PFSK-1 (cell line): ENCODE measurements around the gene SH3BGRL3.

Experiments used
- FOXP2 ChIP-seq: optimal IDR thresholded peaks from 2 replicates; pipeline ENCODE3; 2011; ENCODE audit warnings: borderline replicate concordance, control low read depth, inconsistent platforms; ENCODE audit not compliant: insufficient read depth; ENCODE audit errors: extremely low read length, extremely low read depth
- POLR2AphosphoS5 ChIP-seq: IDR thresholded peaks from 2 replicates; pipeline ENCODE4 v1.6.1; 2012; ENCODE audit warnings: low read depth, mild to moderate bottlenecking, control low read depth, low read length, moderate library complexity
- REST ChIP-seq, 2 experiments: IDR thresholded peaks; 2 replicates each; pipeline versions ENCODE4 v1.6.1 to v1.8.0; 2011 to 2012; ENCODE audit warnings: low read depth in 2 of 2, low read length in 2 of 2, control low read depth in 1 of 2, inconsistent platforms in 1 of 2, mild to moderate bottlenecking in 1 of 2, moderate library complexity in 1 of 2; ENCODE audit not compliant: insufficient read depth in 1 of 2
- SIN3A ChIP-seq: IDR thresholded peaks from 2 replicates; pipeline ENCODE4 v1.6.1; 2012; ENCODE audit warnings: mild to moderate bottlenecking, low read length, moderate library complexity, borderline replicate concordance; ENCODE audit not compliant: insufficient read depth
- TAF1 ChIP-seq: IDR thresholded peaks from 2 replicates; pipeline ENCODE4 v1.6.1; 2012; ENCODE audit warnings: low read length, control low read depth, borderline replicate concordance; ENCODE audit not compliant: insufficient read depth

Gene SH3BGRL3

GRCh38 chr1:26275580-26276431 is 4.1 kb upstream of the SH3BGRL3 start:
- TF ChIP-seq SIN3A (peak; percentile 47; the same call in 1 of the 2 replicates), FOXP2 (no peak)

DNA sequence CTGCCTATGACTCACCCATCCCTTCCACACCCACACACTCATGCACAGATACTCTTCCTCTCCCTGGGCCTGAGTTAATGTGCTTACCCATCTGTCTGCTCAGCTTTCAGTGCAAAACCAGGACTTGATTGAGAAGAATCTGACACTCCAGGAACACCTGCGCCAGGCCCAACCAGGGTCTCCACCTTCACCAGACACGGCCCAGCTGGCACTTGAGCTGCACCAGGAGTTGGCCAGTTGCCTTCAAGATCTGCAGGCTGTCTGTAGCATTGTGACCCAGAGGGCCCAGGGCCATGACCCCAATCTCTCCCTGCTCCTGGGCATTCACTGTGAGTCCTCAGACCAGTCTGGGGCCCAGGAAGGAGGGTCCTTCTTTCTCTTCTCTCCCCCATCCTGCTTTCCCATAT is 3.5 kb upstream of the SH3BGRL3 start:
- TF ChIP-seq POLR2AphosphoS5 (no peak), FOXP2 (no peak)

DNA sequence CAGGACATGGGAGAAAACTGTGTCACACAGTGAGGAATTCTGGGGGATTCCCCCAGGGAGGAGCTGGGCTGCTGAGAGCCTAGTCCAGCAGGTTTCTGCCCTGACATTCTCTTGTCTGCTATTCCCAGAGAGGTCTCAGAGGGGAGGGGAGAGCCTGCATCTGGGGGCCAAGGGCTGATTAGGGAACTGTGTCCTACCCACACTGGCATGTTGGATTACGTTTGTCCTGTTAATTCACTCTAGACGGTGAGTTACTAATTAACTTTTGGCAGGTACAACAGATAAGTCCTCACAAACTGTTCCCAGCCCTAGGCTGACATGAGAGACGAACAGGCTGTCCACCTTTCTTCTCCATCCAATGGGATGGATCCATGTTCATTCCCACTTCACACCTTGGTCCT is 2.6 kb upstream of the SH3BGRL3 start:
- TF ChIP-seq FOXP2 (no peak), POLR2AphosphoS5 (no peak), TAF1 (no peak), SIN3A (no peak), REST (IDR thresholded peaks at IDR 0.05; ENCODE audit: insufficient read depth in 1 of 2, low read depth in 2 of 2, low read length in 2 of 2) (no peak)

GRCh38 chr1:26277719-26278118 is 2.2 kb upstream of the SH3BGRL3 start:
- TF ChIP-seq TAF1: no peak
- TF ChIP-seq FOXP2: no peak
- TF ChIP-seq REST (IDR thresholded peaks at IDR 0.05; ENCODE audit: insufficient read depth in 1 of 2, low read depth in 2 of 2, low read length in 2 of 2): no peak

DNA sequence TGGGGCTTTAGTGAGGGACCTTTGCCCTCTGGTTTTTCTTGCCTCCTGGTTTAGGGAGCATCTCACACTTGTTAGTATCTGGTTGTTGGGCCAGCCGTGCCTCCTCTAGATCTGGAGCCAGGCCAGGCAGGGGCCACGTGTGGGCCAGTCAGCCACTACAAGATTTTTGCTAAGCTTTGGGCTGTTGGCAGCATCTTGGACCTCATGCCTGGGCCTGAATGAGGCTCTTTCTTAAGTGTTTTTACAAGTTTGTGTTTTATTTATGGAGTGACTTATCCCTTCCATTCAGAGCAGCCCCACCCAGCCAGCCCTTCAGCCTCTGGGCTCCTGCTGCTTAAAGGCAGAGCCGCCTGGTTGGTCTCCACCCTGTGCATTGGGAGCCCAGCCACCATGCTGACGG is 1.6 kb upstream of the SH3BGRL3 start:
- TF ChIP-seq FOXP2: no peak
- TF ChIP-seq SIN3A: no peak
- TF ChIP-seq POLR2AphosphoS5: no peak
- no peak for TF ChIP-seq TAF1
- no peak for TF ChIP-seq REST (IDR thresholded peaks at IDR 0.05; ENCODE audit: insufficient read depth in 1 of 2, low read depth in 2 of 2, low read length in 2 of 2)

- TF ChIP-seq FOXP2: no peak
- no peak for TF ChIP-seq REST (IDR thresholded peaks at IDR 0.05; ENCODE audit: insufficient read depth in 1 of 2, low read depth in 2 of 2, low read length in 2 of 2)
- TF ChIP-seq SIN3A: no peak
- no peak for TF ChIP-seq POLR2AphosphoS5
- TF ChIP-seq TAF1: no peak
These were observed 996 bp upstream of the SH3BGRL3 start for GRCh38 chr1:26278724-26279455.
